Neutrophil (primary cell): Measurements from ENCODE around the gene DOHH.

Experiments
- H3K27ac ChIP-seq: fragments of 200-600 bp; sonication (generic); 2 replicates; pipeline ENCODE4 v1.5.1; 2016; ENCODE audit warnings: mild to moderate bottlenecking, moderate library complexity
- H3K27me3 ChIP-seq: fragments of 200-600 bp; sonication (generic); 2 replicates; pipeline ENCODE4 v1.6.0; 2016; ENCODE audit warnings: mild to moderate bottlenecking
- H3K36me3 ChIP-seq: fragments of 200-600 bp; sonication (generic); 2 replicates; pipeline ENCODE4 v1.5.1; 2017
- H3K4me1 ChIP-seq, 2 experiments: fragments of 200-600 bp in 1 of 2; sonication (generic) in 1 of 2; 1 replicate in 1 of 2; 2 replicates in 1 of 2; pipeline versions ENCODE4 v1.5.1 to v1.6.1; 2013 to 2016; ENCODE audit warnings: low read depth in 1 of 2, low read length in 1 of 2, mild to moderate bottlenecking in 1 of 2, moderate library complexity in 1 of 2; ENCODE audit not compliant: control insufficient read depth in 1 of 2, insufficient read depth in 1 of 2
- H3K4me3 ChIP-seq, 2 experiments: fragments of 200-600 bp in 1 of 2; sonication (generic) in 1 of 2; 1 replicate in 1 of 2; 2 replicates in 1 of 2; pipeline ENCODE4 v1.5.1; 2013 to 2016; ENCODE audit warnings: low read depth in 1 of 2, low read length in 1 of 2, mild to moderate bottlenecking in 1 of 2, moderate library complexity in 1 of 2
- H3K9me3 ChIP-seq: fragments of 200-600 bp; sonication (generic); 2 replicates; pipeline ENCODE4 v1.5.1; 2016
- TF ChIP-seq, protein P1 (sequence below): fragments of 200-600 bp; sonication (generic); IDR thresholded peaks from 2 replicates; pipeline ENCODE4 v1.5.1; 2016; ENCODE audit warnings: antibody characterized with exemption

DOHH gene

DNA sequence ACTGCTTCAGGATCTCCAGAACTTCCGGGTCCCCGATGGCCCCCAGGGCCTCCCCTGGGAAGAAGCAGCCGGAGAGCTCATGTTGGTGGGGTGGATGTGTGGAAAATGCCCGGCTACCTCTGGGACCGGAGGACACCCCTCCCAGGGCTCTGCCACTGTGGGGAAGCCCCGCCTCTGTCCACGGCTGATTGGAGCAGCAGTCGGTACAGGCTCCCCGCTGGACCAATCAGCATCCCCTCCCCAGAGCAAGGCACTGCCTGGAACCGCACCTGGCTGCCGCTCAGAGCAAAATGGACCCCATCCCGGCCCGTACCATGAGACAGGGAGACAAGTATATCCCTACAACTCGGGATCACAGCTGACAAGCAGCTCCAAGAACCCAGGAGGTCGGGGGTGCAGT is 6.4 kb downstream of the DOHH start:
- Histone ChIP-seq H3K9me3 (no peaks in the 10 kb centered on the region), H3K27ac (no peak overlapping the region), H3K4me1 (no peaks in the 10 kb centered on the region), H3K36me3 (peaks cover 24% of the 10 kb centered on the region), H3K4me3 (no peak overlapping the region), H3K27me3 (no peaks in the 10 kb centered on the region)
- TF ChIP-seq, protein P1, sequence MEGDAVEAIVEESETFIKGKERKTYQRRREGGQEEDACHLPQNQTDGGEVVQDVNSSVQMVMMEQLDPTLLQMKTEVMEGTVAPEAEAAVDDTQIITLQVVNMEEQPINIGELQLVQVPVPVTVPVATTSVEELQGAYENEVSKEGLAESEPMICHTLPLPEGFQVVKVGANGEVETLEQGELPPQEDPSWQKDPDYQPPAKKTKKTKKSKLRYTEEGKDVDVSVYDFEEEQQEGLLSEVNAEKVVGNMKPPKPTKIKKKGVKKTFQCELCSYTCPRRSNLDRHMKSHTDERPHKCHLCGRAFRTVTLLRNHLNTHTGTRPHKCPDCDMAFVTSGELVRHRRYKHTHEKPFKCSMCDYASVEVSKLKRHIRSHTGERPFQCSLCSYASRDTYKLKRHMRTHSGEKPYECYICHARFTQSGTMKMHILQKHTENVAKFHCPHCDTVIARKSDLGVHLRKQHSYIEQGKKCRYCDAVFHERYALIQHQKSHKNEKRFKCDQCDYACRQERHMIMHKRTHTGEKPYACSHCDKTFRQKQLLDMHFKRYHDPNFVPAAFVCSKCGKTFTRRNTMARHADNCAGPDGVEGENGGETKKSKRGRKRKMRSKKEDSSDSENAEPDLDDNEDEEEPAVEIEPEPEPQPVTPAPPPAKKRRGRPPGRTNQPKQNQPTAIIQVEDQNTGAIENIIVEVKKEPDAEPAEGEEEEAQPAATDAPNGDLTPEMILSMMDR, result no peak

DNA sequence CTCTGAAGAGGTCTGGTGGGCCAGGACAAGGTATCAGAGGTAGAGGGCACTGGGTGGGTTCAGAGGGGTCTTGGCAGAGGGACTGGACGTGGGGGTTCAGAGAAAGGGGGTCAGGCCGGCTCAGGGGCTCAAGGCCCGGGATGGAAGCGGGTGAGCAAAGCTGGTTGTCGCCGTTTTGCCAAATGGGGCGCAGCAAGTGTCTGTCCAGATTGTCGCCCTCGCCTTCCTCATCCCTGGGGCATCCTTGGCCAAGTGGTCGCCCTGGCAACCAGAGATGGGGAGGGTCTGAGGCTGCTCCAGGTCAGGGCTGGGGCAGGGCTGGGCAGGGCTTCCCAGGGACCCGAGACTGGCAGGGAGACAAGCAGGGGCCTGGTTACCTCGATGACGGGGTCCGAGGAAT is 6.8 kb downstream of the DOHH start:
- no peak overlapping the region for H3K27ac ChIP-seq
- no peaks in the 10 kb centered on the region for H3K9me3 ChIP-seq
- TF ChIP-seq, protein P1, result no peak
- no peaks in the 10 kb centered on the region for H3K27me3 ChIP-seq
- H3K4me1 ChIP-seq, result no peaks in the 10 kb centered on the region
- H3K36me3 ChIP-seq, result peaks cover 24% of the 10 kb centered on the region
- no peak overlapping the region for H3K4me3 ChIP-seq

DNA sequence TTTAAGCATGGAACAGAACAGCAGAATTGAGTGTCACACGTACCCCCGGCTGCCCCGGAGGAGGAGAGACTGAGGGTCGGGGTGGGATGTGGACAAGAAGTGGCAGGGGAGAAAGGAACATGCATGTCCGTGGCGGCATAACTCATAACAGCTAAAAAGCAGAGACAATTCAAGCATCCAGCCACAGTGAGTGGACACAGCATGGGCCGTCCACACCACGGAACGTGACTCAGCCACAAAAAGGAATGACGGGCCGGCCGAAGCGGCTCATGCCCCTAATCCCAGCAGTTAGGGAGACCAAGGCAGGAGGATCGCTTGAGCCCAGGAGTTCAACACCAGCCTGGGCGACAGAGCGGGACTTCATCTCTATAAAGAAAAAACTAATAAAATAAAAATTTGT is 7.6 kb downstream of the DOHH start:
- Histone ChIP-seq H3K4me1 (no peaks in the 10 kb centered on the region), H3K27ac (no peak overlapping the region), H3K9me3 (no peaks in the 10 kb centered on the region), H3K27me3 (no peaks in the 10 kb centered on the region), H3K36me3 (peaks cover 24% of the 10 kb centered on the region), H3K4me3 (no peak overlapping the region)
- TF ChIP-seq, protein P1, result no peak

DNA sequence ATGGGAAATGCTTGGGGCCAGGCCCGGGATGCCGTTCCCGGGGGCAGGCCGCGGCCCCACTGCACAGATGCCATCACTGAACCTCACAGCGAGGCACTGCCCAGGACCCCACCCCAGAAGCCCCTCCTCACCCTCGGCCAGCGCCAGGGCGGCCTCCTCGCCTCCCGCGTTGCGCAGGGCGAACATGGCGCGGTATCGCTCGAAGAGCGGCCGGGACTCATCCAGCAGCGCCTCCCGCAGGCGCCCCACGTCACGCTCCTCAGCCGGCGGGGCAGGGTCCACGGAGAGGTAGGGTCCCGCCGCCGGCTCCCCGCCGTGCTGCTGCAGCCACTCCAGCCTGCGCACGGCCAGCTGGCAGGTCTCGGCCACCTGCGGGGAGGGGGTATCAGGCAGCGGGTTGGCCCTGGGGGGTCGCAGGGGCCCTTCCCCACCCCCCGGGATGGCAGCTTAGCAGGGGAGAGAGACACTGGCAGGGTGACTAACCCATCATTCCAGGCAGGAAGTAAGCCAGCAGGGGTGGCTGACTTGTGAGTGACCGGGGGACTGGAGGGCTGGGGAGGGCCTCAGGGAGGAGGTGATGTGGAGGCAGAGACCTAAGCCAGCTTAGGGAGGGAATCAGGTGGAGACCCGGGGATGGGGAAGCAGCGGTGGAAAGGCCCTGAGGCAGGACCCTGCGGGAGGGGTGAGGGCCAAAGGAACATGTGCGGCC is 8.2 kb downstream of the DOHH start:
- TF ChIP-seq, protein P1, result no peak
- no peaks in the 10 kb centered on the region for H3K9me3 ChIP-seq
- H3K36me3 ChIP-seq, result peaks cover 24% of the 10 kb centered on the region

DNA sequence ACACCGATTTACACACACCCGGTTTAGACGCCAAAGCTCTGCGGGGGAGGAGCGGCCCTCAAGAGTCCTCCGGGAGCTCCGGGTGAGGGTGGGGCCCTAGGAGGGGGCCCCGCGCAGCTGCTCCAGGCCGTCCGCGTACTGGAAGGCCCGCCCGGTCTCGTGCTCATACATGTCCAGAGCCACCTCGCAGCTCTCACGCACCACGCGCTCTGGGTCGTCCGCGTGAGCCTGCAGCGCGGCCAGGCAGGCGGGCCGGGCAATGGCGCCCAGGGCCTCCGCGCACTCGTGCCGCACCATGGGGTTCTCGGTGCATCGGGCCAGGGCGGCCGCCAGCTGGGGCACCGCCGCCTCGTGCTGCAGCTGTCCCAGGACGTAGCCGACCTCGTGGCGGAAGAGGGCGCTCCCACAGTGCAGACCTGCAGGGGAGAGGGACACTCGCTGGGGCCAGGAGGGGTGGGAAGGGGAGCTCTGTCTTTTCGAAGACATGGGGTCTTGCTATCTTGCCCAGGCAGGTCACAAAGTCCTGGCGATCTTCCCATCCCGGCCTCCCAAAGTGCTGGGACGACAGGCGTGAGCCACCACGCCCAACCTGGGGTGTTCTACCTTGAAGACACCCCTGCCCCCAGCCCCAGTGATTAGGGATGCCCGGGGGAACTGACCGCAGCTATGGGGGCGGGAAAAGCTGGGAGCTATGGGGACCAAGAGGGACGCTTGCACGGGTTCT is 8.9 kb downstream of the DOHH start:
- no peaks in the 10 kb centered on the region for H3K4me1 ChIP-seq
- no peak overlapping the region for H3K4me3 ChIP-seq
- H3K9me3 ChIP-seq, result no peaks in the 10 kb centered on the region
- TF ChIP-seq, protein P1, result no peak
- peaks cover 24% of the 10 kb centered on the region for H3K36me3 ChIP-seq
- H3K27me3 ChIP-seq, result no peaks in the 10 kb centered on the region
- H3K27ac ChIP-seq, result no peak overlapping the region

More for the DNA sequence above, 8.2 kb downstream of the DOHH start:
- Histone ChIP-seq H3K4me3 (no peak overlapping the region), H3K4me1 (no peaks in the 10 kb centered on the region), H3K27me3 (no peaks in the 10 kb centered on the region), H3K27ac (no peak overlapping the region)
